Measurements from ENCODE around the gene PODXL2.
A peak's percentile ranks its signal among the peaks of the same experiment; 100 is the strongest.

The PODXL2 gene

GRCh38 chr3:127597020-127597771, 31.8 kb upstream of the PODXL2 start:
- Histone ChIP-seq H3K79me2 (ENCODE audit: control insufficient read depth, insufficient read depth, low read length, poor library complexity) (peaks cover 2% of the 10 kb centered on the region), H4K91ac (ENCODE audit: low read depth, low read length) (no peak overlapping the region), H2BK120ac (ENCODE audit: insufficient read depth, low read length, poor library complexity) (no peak overlapping the region), H3K18ac (ENCODE audit: low read length) (no peak overlapping the region), H3K27ac (ENCODE audit: low read depth, low read length) (no peak overlapping the region), H3K4me1 (ENCODE audit: control insufficient read depth in 1 of 2, insufficient read depth in 2 of 2, low read length in 2 of 2) (peaks cover 0 to 16% of the 10 kb centered on the region in 2 experiments), H3K79me1 (ENCODE audit: low read length) (peaks cover 4% of the 10 kb centered on the region), H3K4me3 (ENCODE audit: low read depth, low read length) (no peak overlapping the region), H2BK12ac (ENCODE audit: low read length) (no peak overlapping the region), H3K4me2 (ENCODE audit: low read length) (no peak overlapping the region), H4K12ac (ENCODE audit: low read depth, low read length) (no peak overlapping the region), H4K8ac (ENCODE audit: low read depth, low read length) (no peak overlapping the region), H2AK5ac (ENCODE audit: low read length) (no peak overlapping the region), H3K23ac (ENCODE audit: low read length) (no peak overlapping the region), H3K36me3 (ENCODE audit: control insufficient read depth in 1 of 2, insufficient read depth in 2 of 2, low read length in 2 of 2) (peaks cover 2 to 5% of the 10 kb centered on the region in 2 experiments), H2BK5ac (ENCODE audit: low read depth, low read length, poor library complexity) (no peak overlapping the region), H3K4ac (ENCODE audit: low read depth, low read length) (no peak overlapping the region), H3K14ac (ENCODE audit: low read length) (no peak overlapping the region), H3K9ac (ENCODE audit: low read length) (no peak overlapping the region), H2AFZ (ENCODE audit: insufficient read depth, low read length, poor library complexity) (no peak overlapping the region), H3K27me3 (ENCODE audit: insufficient read depth, low read length) (no peaks in the 10 kb centered on the region), H3K9me3 (ENCODE audit: insufficient read depth, low read depth, low read length) (no peaks in the 10 kb centered on the region)
- peak in 1 of 2 donors; percentile 55 for DNase-seq
- no CpG with 5 or more reads among the region's 12 CpGs for WGBS (ENCODE audit: extremely low coverage, insufficient coverage, insufficient read length)

DNA sequence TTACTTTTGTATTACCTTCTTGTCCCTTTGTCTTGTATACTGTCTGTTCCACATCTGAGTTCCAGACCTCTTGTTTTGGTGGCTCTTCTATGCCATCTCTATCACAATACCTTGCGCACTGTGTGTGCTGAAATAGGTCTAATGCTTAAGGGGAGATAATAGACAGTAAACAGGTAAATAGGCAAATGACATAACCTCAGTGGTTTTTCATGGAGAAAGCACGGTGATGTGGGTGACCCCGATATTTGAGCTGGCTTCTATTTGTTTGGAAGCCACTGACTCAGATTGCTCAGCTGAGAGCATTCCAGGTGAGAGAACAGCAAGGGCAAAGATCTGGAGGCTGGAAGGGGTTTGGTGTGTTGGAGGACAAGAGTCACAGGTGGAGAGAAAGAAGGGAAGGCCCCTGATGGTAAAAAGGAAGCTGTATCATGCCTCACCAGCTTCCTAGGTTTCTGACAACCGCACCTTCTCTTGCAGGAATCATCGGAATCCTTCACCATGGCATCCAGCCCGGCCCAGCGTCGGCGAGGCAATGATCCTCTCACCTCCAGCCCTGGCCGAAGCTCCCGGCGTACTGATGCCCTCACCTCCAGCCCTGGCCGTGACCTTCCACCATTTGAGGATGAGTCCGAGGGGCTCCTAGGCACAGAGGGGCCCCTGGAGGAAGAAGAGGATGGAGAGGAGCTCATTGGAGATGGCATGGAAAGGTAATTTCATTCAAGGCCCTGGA, 30.0 kb upstream of the PODXL2 start:
- Histone ChIP-seq H2AK5ac (ENCODE audit: low read length) (no peak overlapping the region), H4K91ac (ENCODE audit: low read depth, low read length) (no peak overlapping the region), H3K27me3 (ENCODE audit: insufficient read depth, low read length) (no peaks in the 10 kb centered on the region), H3K4ac (ENCODE audit: low read depth, low read length) (no peak overlapping the region), H3K79me1 (ENCODE audit: low read length) (peaks cover 4% of the 10 kb centered on the region), H2BK12ac (ENCODE audit: low read length) (no peak overlapping the region), H2AFZ (ENCODE audit: insufficient read depth, low read length, poor library complexity) (no peak overlapping the region), H4K8ac (ENCODE audit: low read depth, low read length) (no peak overlapping the region), H3K23ac (ENCODE audit: low read length) (no peak overlapping the region), H3K79me2 (ENCODE audit: control insufficient read depth, insufficient read depth, low read length, poor library complexity) (peaks cover 2% of the 10 kb centered on the region), H3K9ac (ENCODE audit: low read length) (peak overlapping the region; percentile 2), H3K9me3 (ENCODE audit: insufficient read depth, low read depth, low read length) (no peaks in the 10 kb centered on the region), H3K18ac (ENCODE audit: low read length) (no peak overlapping the region), H2BK5ac (ENCODE audit: low read depth, low read length, poor library complexity) (no peak overlapping the region), H3K27ac (ENCODE audit: low read depth, low read length) (no peak overlapping the region), H3K4me1 (ENCODE audit: control insufficient read depth in 1 of 2, insufficient read depth in 2 of 2, low read length in 2 of 2) (peaks cover 0 to 16% of the 10 kb centered on the region in 2 experiments), H4K12ac (ENCODE audit: low read depth, low read length) (no peak overlapping the region), H2BK120ac (ENCODE audit: insufficient read depth, low read length, poor library complexity) (no peak overlapping the region), H3K4me3 (ENCODE audit: low read depth, low read length) (no peak overlapping the region), H3K4me2 (ENCODE audit: low read length) (peak overlapping the region; percentile 69), H3K36me3 (ENCODE audit: control insufficient read depth in 1 of 2, insufficient read depth in 2 of 2, low read length in 2 of 2) (peaks cover 2 to 8% of the 10 kb centered on the region in 2 experiments), H3K14ac (ENCODE audit: low read length) (no peak overlapping the region)
- peak in 1 of 2 donors; percentile 38 for DNase-seq
- WGBS (ENCODE audit: extremely low coverage, insufficient coverage, insufficient read length): no CpG with 5 or more reads among the region's 14 CpGs

DNA sequence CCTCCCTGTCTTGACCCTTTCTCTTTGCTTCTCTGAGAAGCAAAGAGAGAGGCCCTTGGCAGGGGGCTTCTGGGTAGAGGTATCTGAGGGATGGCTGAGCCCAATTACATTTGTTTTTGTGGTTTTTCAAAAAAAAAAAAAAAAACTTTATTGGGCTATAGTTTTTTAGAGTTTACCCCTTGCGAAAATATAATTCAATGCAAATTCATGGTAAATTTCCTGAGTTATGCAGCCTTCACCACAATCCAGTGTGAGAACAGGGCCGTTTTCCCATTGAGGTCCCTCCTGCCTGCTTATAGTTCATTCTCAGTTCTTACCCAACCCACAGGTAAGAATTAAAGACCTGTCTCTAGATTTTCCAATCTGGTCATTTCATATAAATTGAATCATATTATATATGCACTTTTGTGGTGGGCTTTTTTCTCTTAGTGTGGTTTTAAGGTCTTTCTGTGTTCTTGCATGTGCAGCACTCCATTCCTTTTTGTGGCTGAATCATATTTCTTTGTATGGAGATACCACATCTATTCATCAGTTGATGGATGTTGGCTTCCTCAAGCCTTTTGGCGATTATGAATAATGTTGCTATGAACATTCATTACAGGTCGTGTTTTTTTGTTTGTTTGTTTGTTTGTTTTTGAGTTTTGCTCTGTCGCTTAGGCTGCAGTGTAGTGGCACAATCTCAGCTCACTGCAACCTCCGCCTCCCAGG, 28.1 kb upstream of the PODXL2 start:
- WGBS (ENCODE audit: extremely low coverage, insufficient coverage, insufficient read length): no CpG with 5 or more reads among the region's 6 CpGs
- Histone ChIP-seq H3K79me2 (ENCODE audit: control insufficient read depth, insufficient read depth, low read length, poor library complexity) (peaks cover 2% of the 10 kb centered on the region), H3K14ac (ENCODE audit: low read length) (no peak overlapping the region), H3K9me3 (ENCODE audit: insufficient read depth, low read depth, low read length) (no peaks in the 10 kb centered on the region), H3K4me3 (ENCODE audit: low read depth, low read length) (no peak overlapping the region), H2AFZ (ENCODE audit: insufficient read depth, low read length, poor library complexity) (no peak overlapping the region), H3K4me2 (ENCODE audit: low read length) (no peak overlapping the region), H4K91ac (ENCODE audit: low read depth, low read length) (no peak overlapping the region), H3K4me1 (ENCODE audit: control insufficient read depth in 1 of 2, insufficient read depth in 2 of 2, low read length in 2 of 2) (peaks cover 0 to 8% of the 10 kb centered on the region in 2 experiments), H2BK120ac (ENCODE audit: insufficient read depth, low read length, poor library complexity) (no peak overlapping the region), H2BK5ac (ENCODE audit: low read depth, low read length, poor library complexity) (no peak overlapping the region), H3K79me1 (ENCODE audit: low read length) (peaks cover 4% of the 10 kb centered on the region), H3K27ac (ENCODE audit: low read depth, low read length) (no peak overlapping the region), H3K36me3 (ENCODE audit: control insufficient read depth in 1 of 2, insufficient read depth in 2 of 2, low read length in 2 of 2) (peaks cover 13 to 21% of the 10 kb centered on the region in 2 experiments), H2AK5ac (ENCODE audit: low read length) (no peak overlapping the region), H3K23ac (ENCODE audit: low read length) (no peak overlapping the region), H3K27me3 (ENCODE audit: insufficient read depth, low read length) (no peaks in the 10 kb centered on the region), H4K8ac (ENCODE audit: low read depth, low read length) (no peak overlapping the region), H3K4ac (ENCODE audit: low read depth, low read length) (no peak overlapping the region), H3K9ac (ENCODE audit: low read length) (no peak overlapping the region), H3K18ac (ENCODE audit: low read length) (no peak overlapping the region), H4K12ac (ENCODE audit: low read depth, low read length) (no peak overlapping the region), H2BK12ac (ENCODE audit: low read length) (no peak overlapping the region)
- no peak for DNase-seq

- Histone ChIP-seq H2AFZ (ENCODE audit: insufficient read depth, low read length, poor library complexity) (no peak overlapping the region), H4K8ac (ENCODE audit: low read depth, low read length) (no peak overlapping the region), H3K27me3 (ENCODE audit: insufficient read depth, low read length) (no peaks in the 10 kb centered on the region), H2BK12ac (ENCODE audit: low read length) (no peak overlapping the region), H3K4me3 (ENCODE audit: low read depth, low read length) (no peak overlapping the region), H2BK120ac (ENCODE audit: insufficient read depth, low read length, poor library complexity) (no peak overlapping the region), H3K27ac (ENCODE audit: low read depth, low read length) (no peak overlapping the region), H4K12ac (ENCODE audit: low read depth, low read length) (no peak overlapping the region), H3K14ac (ENCODE audit: low read length) (no peak overlapping the region), H3K18ac (ENCODE audit: low read length) (no peak overlapping the region), H3K4me2 (ENCODE audit: low read length) (no peak overlapping the region), H2BK5ac (ENCODE audit: low read depth, low read length, poor library complexity) (no peak overlapping the region), H4K91ac (ENCODE audit: low read depth, low read length) (no peak overlapping the region), H3K9me3 (ENCODE audit: insufficient read depth, low read depth, low read length) (peaks cover 2% of the 10 kb centered on the region), H3K36me3 (ENCODE audit: control insufficient read depth in 1 of 2, insufficient read depth in 2 of 2, low read length in 2 of 2) (peaks cover 39 to 52% of the 10 kb centered on the region in 2 experiments), H3K4ac (ENCODE audit: low read depth, low read length) (no peak overlapping the region), H3K79me1 (ENCODE audit: low read length) (no peaks in the 10 kb centered on the region), H2AK5ac (ENCODE audit: low read length) (no peak overlapping the region), H3K4me1 (ENCODE audit: control insufficient read depth in 1 of 2, insufficient read depth in 2 of 2, low read length in 2 of 2) (peaks cover 0 to 5% of the 10 kb centered on the region in 2 experiments), H3K79me2 (ENCODE audit: control insufficient read depth, insufficient read depth, low read length, poor library complexity) (no peaks in the 10 kb centered on the region), H3K23ac (ENCODE audit: low read length) (no peak overlapping the region), H3K9ac (ENCODE audit: low read length) (no peak overlapping the region)
- no CpG with 5 or more reads among the region's 7 CpGs for WGBS (ENCODE audit: extremely low coverage, insufficient coverage, insufficient read length)
- no peak for DNase-seq
Observed at GRCh38 chr3:127604035-127604434, 24.9 kb upstream of the PODXL2 start.

Measured in trophoblast cell (in vitro differentiated cells and primary cell).